IMR-90 (cell line): ENCODE data around the gene MICAL2. TPM values are rescaled to one million over a fixed set of nuclear protein-coding genes. Genes with fewer than 3 reads are reported as not detected.

Source experiments
- ATAC-seq: fragments of 200-7000 bp; cut with Tn5 transposase; 2 replicates; pipeline ENCODE4 v1.9.1; 2020; ENCODE audit warnings: low read depth, mild to moderate bottlenecking, moderate library complexity
- BruUV-seq: library from RNA; stranded (reverse); fragments of 400-500 nt; replicated peaks from 2 replicates; lab custom pipeline; 2021; lab: Mats Ljungman, UMichigan
- CTCF ChIA-PET: fragments of 300-600 bp; formaldehyde crosslinking; extraction: SDS; loops from one replicate; lab custom pipeline; 2021; ENCODE audit warnings: antibody characterized with exemption; lab: Yijun Ruan, JAX
- POLR2A ChIA-PET: fragments of 300-600 bp; sonication (Branson Sonifier 250); formaldehyde crosslinking; loops from one replicate; lab custom pipeline; 2022; ENCODE audit warnings: antibody characterized with exemption; ENCODE audit not compliant: unreplicated experiment; lab: Charles Lee
- DNase-seq: peaks from one replicate; pipeline ENCODE4 v3.0.0; 2013
- H2AFZ ChIP-seq: replicated peaks from 2 replicates; pipeline ENCODE3; 2013; ENCODE audit warnings: low read length, mild to moderate bottlenecking; ENCODE audit not compliant: poor library complexity
- H2AK5ac ChIP-seq: 2 replicates; pipeline ENCODE4 v1.6.1; 2013; ENCODE audit warnings: low read depth, low read length, inconsistent platforms
- H2AK9ac ChIP-seq: replicated peaks from 2 replicates; pipeline ENCODE3; 2013; ENCODE audit warnings: mild to moderate bottlenecking, low read depth, low read length, moderate library complexity; ENCODE audit not compliant: poor library complexity
- H2BK120ac ChIP-seq: 2 replicates; pipeline ENCODE4 v1.6.1; 2013; ENCODE audit warnings: low read depth, low read length, inconsistent platforms
- H2BK15ac ChIP-seq: 3 replicates; pipeline ENCODE4 v1.6.1; 2013; ENCODE audit warnings: low read depth, low read length, inconsistent platforms
- H2BK20ac ChIP-seq: 2 replicates; pipeline ENCODE4 v1.6.1; 2013; ENCODE audit warnings: low read depth, mild to moderate bottlenecking, inconsistent platforms, low read length, moderate library complexity
- H2BK5ac ChIP-seq: 2 replicates; pipeline ENCODE4 v1.6.1; 2013; ENCODE audit warnings: mild to moderate bottlenecking, low read depth, low read length, inconsistent platforms; ENCODE audit not compliant: poor library complexity, severe bottlenecking
- H3K14ac ChIP-seq: replicated peaks from 2 replicates; pipeline ENCODE4 v1.6.1; 2013; ENCODE audit warnings: low read depth, low read length, inconsistent platforms
- H3K18ac ChIP-seq: 2 replicates; pipeline ENCODE4 v1.6.1; 2013; ENCODE audit warnings: low read depth, low read length, control low read depth
- H3K23ac ChIP-seq: 2 replicates; pipeline ENCODE4 v1.6.1; 2013; ENCODE audit warnings: low read depth, low read length, inconsistent platforms
- H3K27ac ChIP-seq: 2 replicates; pipeline ENCODE4 v1.5.1; 2013; ENCODE audit warnings: mild to moderate bottlenecking, control low read depth, low read length; ENCODE audit not compliant: insufficient read depth
- H3K27me3 ChIP-seq: 2 replicates; pipeline ENCODE4 v1.6.1; 2013; ENCODE audit warnings: low read length; ENCODE audit not compliant: control insufficient read depth, insufficient read depth
- H3K36me3 ChIP-seq: 2 replicates; pipeline ENCODE4 v1.6.1; 2013; ENCODE audit warnings: low read length, mixed read lengths; ENCODE audit not compliant: control insufficient read depth, insufficient read depth
- H3K4ac ChIP-seq: 2 replicates; pipeline ENCODE4 v1.6.1; 2013; ENCODE audit warnings: low read depth, low read length, inconsistent platforms
- H3K4me1 ChIP-seq: 2 replicates; pipeline ENCODE4 v1.6.1; 2013; ENCODE audit warnings: low read length, mixed read lengths; ENCODE audit not compliant: control insufficient read depth, insufficient read depth
- H3K4me2 ChIP-seq: 2 replicates; pipeline ENCODE4 v1.6.1; 2013; ENCODE audit warnings: low read depth, mild to moderate bottlenecking, control low read depth, low read length, moderate library complexity
- H3K4me3 ChIP-seq: 2 replicates; pipeline ENCODE4 v1.5.1; 2013; ENCODE audit warnings: low read depth, mild to moderate bottlenecking, control low read depth, low read length, moderate library complexity; ENCODE audit not compliant: insufficient read depth
- H3K56ac ChIP-seq: 2 replicates; pipeline ENCODE4 v1.6.1; 2013; ENCODE audit warnings: low read length, inconsistent platforms; ENCODE audit not compliant: insufficient read depth; ENCODE audit errors: extremely low read depth
- H3K79me1 ChIP-seq, 2 experiments: 2 replicates each; pipeline ENCODE4 v1.6.1; 2013; ENCODE audit warnings: low read length in 2 of 2, inconsistent platforms in 1 of 2, low read depth in 1 of 2
- H3K9ac ChIP-seq: 2 replicates; pipeline ENCODE4 v1.6.1; 2013; ENCODE audit warnings: low read depth, low read length, control low read depth
- H3K9me1 ChIP-seq: 2 replicates; pipeline ENCODE4 v1.6.1; 2013; ENCODE audit warnings: low read length, inconsistent platforms; ENCODE audit not compliant: insufficient read depth
- H3K9me3 ChIP-seq: 2 replicates; pipeline ENCODE4 v1.6.1; 2013; ENCODE audit warnings: low read length; ENCODE audit not compliant: control insufficient read depth, insufficient read depth
- H4K20me1 ChIP-seq: 2 replicates; pipeline ENCODE4 v1.6.1; 2013; ENCODE audit warnings: low read length, inconsistent platforms; ENCODE audit not compliant: insufficient read depth
- H4K5ac ChIP-seq: 2 replicates; pipeline ENCODE4 v1.6.1; 2013; ENCODE audit warnings: mild to moderate bottlenecking, low read depth, low read length, control low read depth
- H4K8ac ChIP-seq, 2 experiments: 2 replicates each; pipeline ENCODE4 v1.6.1; 2013; ENCODE audit warnings: low read depth in 2 of 2, low read length in 2 of 2, control low read depth in 1 of 2, inconsistent platforms in 1 of 2
- H4K91ac ChIP-seq: 2 replicates; pipeline ENCODE4 v1.6.1; 2013; ENCODE audit warnings: low read depth, low read length, inconsistent platforms; ENCODE audit not compliant: insufficient read depth
- CTCF ChIP-seq: conservative IDR thresholded peaks from 2 replicates; pipeline ENCODE4 v1.5.1; 2012; ENCODE audit warnings: mild to moderate bottlenecking, low read depth, low read length, improper control_type of control experiment
- FOS ChIP-seq: fragments of 150-350 bp; IDR thresholded peaks from 2 replicates; pipeline ENCODE4 v1.6.1; 2016; ENCODE audit warnings: low read depth, low read length
- MAFK ChIP-seq: IDR thresholded peaks from 2 replicates; pipeline ENCODE4 v1.6.1; 2012; ENCODE audit warnings: low read depth, low read length, improper control_type of control experiment
- MAZ ChIP-seq: IDR thresholded peaks from 2 replicates; pipeline ENCODE4 v1.6.1; 2012; ENCODE audit warnings: low read depth, mild to moderate bottlenecking, low read length, improper control_type of control experiment, moderate library complexity, borderline replicate concordance
- RAD21 ChIP-seq: IDR thresholded peaks from 2 replicates; pipeline ENCODE4 v1.6.1; 2012; ENCODE audit warnings: low read length, improper control_type of control experiment
- RCOR1 ChIP-seq: IDR thresholded peaks from 2 replicates; pipeline ENCODE4 v1.6.1; 2012; ENCODE audit warnings: mild to moderate bottlenecking, low read length, improper control_type of control experiment; ENCODE audit not compliant: insufficient replicate concordance
- dilution Hi-C: fragments of 300-500 bp; cut with HindIII; formaldehyde crosslinking; loops from one replicate; pipeline ENCODE4 v1.14.3; 2018; ENCODE audit warnings: low sequenced_read_pairs; ENCODE audit not compliant: unreplicated experiment
- in situ Hi-C: fragments of 300-500 bp; cut with MboI; formaldehyde crosslinking; loops from 3 replicates; pipeline ENCODE4 v1.14.3; 2019; ENCODE audit warnings: low sequenced_read_pairs, inconsistent platforms, mixed read lengths
- intact Hi-C: fragments of 100-400 bp; cut with micrococcal nuclease; formaldehyde crosslinking; loops from 2 replicates; pipeline ENCODE4 v1.10.0; 2022
- polyA plus RNA-seq, 3 experiments: library from polyadenylated mRNA; depleted of rRNA; stranded (reverse); fragments of >200 nt; gene quantifications; 2 replicates each; pipeline ENCODE4 v1.2.3, GENCODE V29; 2012; ENCODE audit warnings: low replicate concordance in 1 of 3
- total RNA-seq: library from RNA; depleted of rRNA; stranded (reverse); fragments of >200 nt; gene quantifications from 2 replicates; pipeline ENCODE4 v1.2.3, GENCODE V29; 2012

The MICAL2 gene
- total and polyA plus RNA-seq, 2 of the 4 experiments (the other 2 are of a cell fraction): 170 to 336 TPM

- CTCF ChIA-PET: interaction anchor here (0.7 kb wide), 1 partner anchor 31 kb away, joined by 3 read pairs; no protein-coding TSS in a partner anchor
- H3K4me1 ChIP-seq: peaks cover 8% of the 10 kb centered on the region
- H2AK9ac ChIP-seq: no peak overlapping the region
- ATAC-seq (no peak), DNase-seq (no peak)
- TF ChIP-seq MAFK (no peak), CTCF (peak; percentile 16; the same call in 1 of the 2 replicates), RCOR1 (no peak), FOS (no peak), MAZ (no peak), RAD21 (no peak)
- no peaks in the 10 kb centered on the region for H3K79me1 ChIP-seq
- no peak overlapping the region for H4K8ac ChIP-seq
- no peaks in the 10 kb centered on the region for H4K20me1 ChIP-seq
- in situ Hi-C loops: no loop called here
- H3K23ac ChIP-seq: no peak overlapping the region
- no peak overlapping the region; the same call in 1 of the 2 replicates for H2BK20ac ChIP-seq
- POLR2A ChIA-PET: interaction anchor here (0.7 kb wide), 1 partner anchor 34 kb away, joined by 4 read pairs; no protein-coding TSS in a partner anchor
- H2BK15ac ChIP-seq: no peak overlapping the region
- no peak overlapping the region for H3K4me2 ChIP-seq
- no peaks in the 10 kb centered on the region for H3K36me3 ChIP-seq
- H3K9me1 ChIP-seq: peaks cover 7% of the 10 kb centered on the region; the same call in 1 of the 2 replicates
- H3K4ac ChIP-seq: no peak overlapping the region
- H3K9me3 ChIP-seq: no peaks in the 10 kb centered on the region
- H2AK5ac ChIP-seq: peak overlapping the region; percentile 6
- no peak overlapping the region for H3K56ac ChIP-seq
- H3K18ac ChIP-seq: no peak overlapping the region
- H3K27ac ChIP-seq: no peak overlapping the region
- H3K9ac ChIP-seq: no peak overlapping the region
- dilution Hi-C loops: no loop called here
- H2BK120ac ChIP-seq: no peak overlapping the region
- BruUV-seq: no TSS peak
- no peak overlapping the region for H2AFZ ChIP-seq
- intact Hi-C loops: no loop called here
- H3K4me3 ChIP-seq: no peak overlapping the region
- H4K5ac ChIP-seq: no peak overlapping the region
- H3K14ac ChIP-seq: no peak overlapping the region
- no peak overlapping the region for H2BK5ac ChIP-seq
- H4K91ac ChIP-seq: no peak overlapping the region
- no peaks in the 10 kb centered on the region for H3K27me3 ChIP-seq
These were observed 11.1 kb upstream of the MICAL2 start for GRCh38 chr11:12099132-12099873.
